ENCODE results near the gene LRCH3. TPM values are rescaled to one million over a fixed set of nuclear protein-coding genes. Genes with fewer than 3 reads are reported as not detected.
A peak's percentile ranks its signal among the peaks of the same experiment; 100 is the strongest.

LRCH3 gene
- total and polyA plus RNA-seq, 2 of the 13 experiments (the other 11 are each of a cell fraction or from before 2014, with no cell fraction given), result 25.5 to 103 TPM

GRCh38 chr3:197750858-197751737 is 40.0 kb upstream of the LRCH3 start (continued):
- 0 out of 2 replicates have a peak, but pooled peaks have one; percentile 21 for TF ChIP-seq ZBTB3 (CRISPR knock-in tag; IDR thresholded peaks at IDR 0.05; ENCODE audit: borderline replicate concordance, low read depth)
- peak; percentile 27; the same call in 1 of the 2 replicates for TF ChIP-seq ZNF574 (CRISPR knock-in tag; IDR thresholded peaks at IDR 0.05)
- TF ChIP-seq, protein P1, sequence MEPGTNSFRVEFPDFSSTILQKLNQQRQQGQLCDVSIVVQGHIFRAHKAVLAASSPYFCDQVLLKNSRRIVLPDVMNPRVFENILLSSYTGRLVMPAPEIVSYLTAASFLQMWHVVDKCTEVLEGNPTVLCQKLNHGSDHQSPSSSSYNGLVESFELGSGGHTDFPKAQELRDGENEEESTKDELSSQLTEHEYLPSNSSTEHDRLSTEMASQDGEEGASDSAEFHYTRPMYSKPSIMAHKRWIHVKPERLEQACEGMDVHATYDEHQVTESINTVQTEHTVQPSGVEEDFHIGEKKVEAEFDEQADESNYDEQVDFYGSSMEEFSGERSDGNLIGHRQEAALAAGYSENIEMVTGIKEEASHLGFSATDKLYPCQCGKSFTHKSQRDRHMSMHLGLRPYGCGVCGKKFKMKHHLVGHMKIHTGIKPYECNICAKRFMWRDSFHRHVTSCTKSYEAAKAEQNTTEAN (CRISPR knock-in tag; conservative IDR thresholded peaks at IDR 0.05), result 0 out of 2 replicates have a peak, but pooled peaks have one; percentile 30
- TF ChIP-seq, protein P2, sequence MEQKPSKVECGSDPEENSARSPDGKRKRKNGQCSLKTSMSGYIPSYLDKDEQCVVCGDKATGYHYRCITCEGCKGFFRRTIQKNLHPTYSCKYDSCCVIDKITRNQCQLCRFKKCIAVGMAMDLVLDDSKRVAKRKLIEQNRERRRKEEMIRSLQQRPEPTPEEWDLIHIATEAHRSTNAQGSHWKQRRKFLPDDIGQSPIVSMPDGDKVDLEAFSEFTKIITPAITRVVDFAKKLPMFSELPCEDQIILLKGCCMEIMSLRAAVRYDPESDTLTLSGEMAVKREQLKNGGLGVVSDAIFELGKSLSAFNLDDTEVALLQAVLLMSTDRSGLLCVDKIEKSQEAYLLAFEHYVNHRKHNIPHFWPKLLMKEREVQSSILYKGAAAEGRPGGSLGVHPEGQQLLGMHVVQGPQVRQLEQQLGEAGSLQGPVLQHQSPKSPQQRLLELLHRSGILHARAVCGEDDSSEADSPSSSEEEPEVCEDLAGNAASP (CRISPR knock-in tag; IDR thresholded peaks at IDR 0.05; ENCODE audit: borderline replicate concordance), result 0 out of 2 replicates have a peak, but pooled peaks have one; percentile 13
- no peak for TF ChIP-seq ZNF704 (CRISPR knock-in tag; IDR thresholded peaks at IDR 0.05; ENCODE audit: borderline replicate concordance)
- peak; percentile 37; the same call in 1 of the 2 replicates for TF ChIP-seq CBX5 (CRISPR knock-in tag; IDR thresholded peaks at IDR 0.05; ENCODE audit: borderline replicate concordance)
- TF ChIP-seq ZNF687 (CRISPR knock-in tag; IDR thresholded peaks at IDR 0.05), result peak; percentile 44
- TF ChIP-seq MED8 (CRISPR knock-in tag; IDR thresholded peaks at IDR 0.05; ENCODE audit: insufficient replicate concordance), result no peak
- TF ChIP-seq TGIF2 (CRISPR knock-in tag; IDR thresholded peaks at IDR 0.05), result 0 out of 2 replicates have a peak, but pooled peaks have one; percentile 56
- TF ChIP-seq ZNF800 (CRISPR knock-in tag; IDR thresholded peaks at IDR 0.05), result 0 out of 2 replicates have a peak, but pooled peaks have one; percentile 35
- 0 out of 2 replicates have a peak, but pooled peaks have one; percentile 30 for TF ChIP-seq ETS1 (CRISPR knock-in tag; IDR thresholded peaks at IDR 0.05)
